Epidermal melanocyte (primary cell): ENCODE data around the gene GPRC5D.
A peak's percentile ranks its signal among the peaks of the same experiment; 100 is the strongest.

Source experiments
- DNase-seq: peaks from one replicate; pipeline ENCODE4 v3.0.0; 2011; ENCODE audit warnings: low spot score; ENCODE audit not compliant: insufficient read length

The GPRC5D gene

GRCh38 chr12:12979731-12980259 is 27.8 kb upstream of the GPRC5D start:
- no peak for DNase-seq

GRCh38 chr12:12979126-12979525 is 27.2 kb upstream of the GPRC5D start:
- DNase-seq, result no peak

- no peak for DNase-seq
Measured at GRCh38 chr12:12977231-12977630, 25.3 kb upstream of the GPRC5D start.

DNA sequence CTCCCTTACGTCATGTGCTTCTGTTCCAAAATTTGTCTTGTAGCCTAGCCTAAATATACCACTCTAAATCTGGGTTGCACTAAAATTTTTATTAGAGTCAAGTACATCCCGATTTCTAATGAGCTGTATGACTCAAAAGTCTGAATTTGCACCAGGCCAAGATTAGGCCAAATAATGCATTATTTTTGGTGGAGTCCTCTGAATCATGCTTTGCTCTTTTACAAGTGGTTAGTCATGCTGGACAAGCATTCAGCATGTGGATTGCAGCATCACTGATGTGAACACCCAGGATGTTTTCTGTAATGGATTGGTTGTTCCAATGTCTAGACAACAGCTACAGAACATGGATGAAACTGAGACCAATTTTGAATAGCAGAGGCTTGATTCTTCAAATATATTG is 24.4 kb upstream of the GPRC5D start:
- peak; percentile 53 for DNase-seq

DNA sequence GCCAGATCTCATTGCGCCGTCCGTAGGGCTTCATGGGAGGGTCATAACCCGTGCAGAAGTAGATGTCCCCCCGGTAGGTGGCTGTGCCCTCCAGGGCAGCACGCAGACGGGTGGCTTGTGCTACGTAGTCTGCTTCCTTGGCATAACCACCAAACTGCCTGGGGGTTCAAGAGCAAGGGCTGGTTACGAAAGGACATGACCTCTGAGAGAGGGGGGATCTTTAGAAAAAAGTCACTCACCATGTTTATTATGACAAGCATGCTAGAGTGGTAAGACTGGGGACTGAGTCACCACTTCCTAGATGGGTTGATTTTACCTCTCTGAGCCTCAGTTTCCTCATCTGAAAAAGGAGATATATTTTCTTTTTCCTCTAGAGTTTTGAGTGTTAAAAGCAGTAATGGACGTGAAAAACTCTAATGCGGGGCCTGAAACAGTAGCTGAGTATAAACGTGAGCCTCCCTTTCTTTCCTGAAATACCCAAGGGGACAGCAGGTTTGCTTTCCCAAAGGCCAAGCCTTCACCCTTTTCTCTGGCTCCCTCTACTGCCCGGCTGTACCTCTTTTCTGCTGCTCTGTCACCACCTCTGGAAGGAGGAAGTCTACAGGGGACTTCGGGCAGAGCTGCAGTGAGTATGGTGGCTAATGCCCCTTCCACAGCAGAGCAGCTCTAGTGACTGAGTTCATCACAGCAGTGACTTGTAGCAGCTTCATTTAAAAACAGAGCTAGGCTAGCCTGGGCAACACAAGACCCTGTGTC is 23.5 kb upstream of the GPRC5D start:
- DNase-seq, result no peak

DNA sequence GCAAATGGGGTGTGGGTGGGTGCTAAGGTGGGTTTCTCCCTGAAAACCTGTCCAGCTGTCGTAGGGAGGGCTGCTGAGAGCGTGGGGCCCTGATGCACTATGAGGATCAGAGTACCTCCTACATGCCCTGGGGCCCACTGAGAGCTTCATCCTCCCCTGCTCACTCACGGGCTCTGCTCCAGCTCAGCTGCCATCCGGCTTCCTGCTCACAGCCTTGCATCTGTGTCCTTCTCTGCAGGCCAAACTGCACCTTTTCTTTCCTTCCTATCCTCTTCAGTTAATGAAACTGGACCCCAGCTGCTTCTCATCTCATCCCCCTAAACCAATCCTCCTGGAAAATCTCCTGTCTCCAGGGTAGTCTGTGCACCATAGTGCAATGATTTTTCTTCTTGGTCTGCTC is 22.2 kb upstream of the GPRC5D start:
- DNase-seq, result no peak

DNA sequence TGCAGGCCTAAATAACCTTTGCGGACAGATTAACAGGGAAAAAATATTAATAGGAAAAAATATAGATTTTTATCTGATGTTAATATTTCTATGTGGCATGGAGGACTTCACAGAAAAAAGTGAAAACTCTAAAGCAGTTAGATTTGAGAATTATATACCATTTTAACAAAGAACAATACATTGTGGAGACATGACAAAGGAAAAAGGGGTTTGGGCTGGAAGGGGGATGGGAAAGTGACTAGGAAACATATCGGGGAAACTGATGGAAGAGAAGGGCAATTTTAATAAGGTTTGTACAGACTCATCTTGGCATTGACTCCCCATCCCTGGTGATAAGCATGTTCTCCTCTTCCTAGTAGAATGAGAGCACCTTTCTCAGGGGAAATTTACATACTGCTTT is 21.0 kb upstream of the GPRC5D start:
- no peak for DNase-seq

DNA sequence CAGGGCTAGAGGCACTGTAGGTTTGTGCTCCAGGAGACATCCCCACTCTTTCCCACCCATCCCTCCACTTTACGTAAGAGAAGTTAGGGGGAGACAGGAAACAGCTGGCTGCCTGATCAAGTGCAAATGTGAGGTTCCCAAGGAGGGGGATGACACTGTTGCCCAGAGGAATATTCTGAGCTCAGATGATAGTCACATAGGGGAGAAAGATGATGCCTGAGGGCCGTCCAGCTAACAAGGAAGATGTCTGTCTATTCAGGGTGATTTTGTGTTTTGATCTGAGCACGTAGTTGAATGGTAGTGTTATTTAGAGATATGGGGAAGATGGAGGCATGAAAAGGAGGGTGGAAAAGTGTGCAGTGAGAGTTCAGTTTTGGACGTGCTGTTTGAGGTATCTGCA is 13.9 kb upstream of the GPRC5D start:
- DNase-seq, result no peak

GRCh38 chr12:12964255-12964654 is 12.3 kb upstream of the GPRC5D start:
- no peak for DNase-seq

GRCh38 chr12:12960639-12961209 is 8.8 kb upstream of the GPRC5D start:
- no peak for DNase-seq

DNA sequence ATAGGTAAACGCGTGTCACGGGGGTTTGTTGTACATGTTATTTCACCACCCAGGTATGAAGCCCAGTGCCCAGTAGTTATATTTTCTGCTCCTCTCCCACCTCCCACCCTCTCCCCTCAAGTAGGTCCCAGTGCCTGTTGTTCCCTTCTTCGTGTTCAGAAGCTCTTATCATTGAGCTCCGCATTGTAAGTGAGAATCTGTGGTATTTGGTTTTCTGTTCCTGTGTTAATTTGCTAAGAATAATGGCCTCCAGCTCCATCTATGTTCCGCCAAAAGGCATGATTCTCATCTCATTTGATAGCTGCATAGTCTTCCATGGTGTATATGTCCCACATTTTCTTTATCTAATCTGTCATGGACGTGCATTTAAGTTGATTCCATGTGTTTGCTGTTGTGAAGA is 6.9 kb upstream of the GPRC5D start:
- DNase-seq, result no peak

GRCh38 chr12:12954878-12955625 is 3.1 kb upstream of the GPRC5D start:
- no peak for DNase-seq

- no peak for DNase-seq
Measured at GRCh38 chr12:12954356-12954755, 2.4 kb upstream of the GPRC5D start.

DNA sequence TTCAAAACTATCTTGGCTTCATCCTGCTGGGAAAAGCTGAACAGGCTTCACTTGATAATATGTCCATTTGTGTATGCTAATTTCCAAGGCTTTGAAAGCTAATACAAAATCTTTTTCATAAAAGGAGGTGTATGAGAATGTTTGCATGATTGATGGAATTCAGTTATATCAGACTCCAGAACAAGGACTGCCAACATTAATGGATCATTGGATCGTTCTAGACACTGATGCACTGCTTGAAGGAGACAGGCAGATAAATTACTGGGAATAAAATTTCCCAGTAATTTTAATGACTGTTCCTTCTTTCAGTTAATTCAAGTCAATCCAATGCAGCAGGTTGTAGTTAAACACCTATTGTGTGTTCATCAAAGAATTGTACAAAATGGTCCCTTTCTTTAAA is 466 bp downstream of the GPRC5D start:
- no peak for DNase-seq

- no peak for DNase-seq
Measured at GRCh38 chr12:12947902-12948301, 4.1 kb downstream of the GPRC5D start.

DNA sequence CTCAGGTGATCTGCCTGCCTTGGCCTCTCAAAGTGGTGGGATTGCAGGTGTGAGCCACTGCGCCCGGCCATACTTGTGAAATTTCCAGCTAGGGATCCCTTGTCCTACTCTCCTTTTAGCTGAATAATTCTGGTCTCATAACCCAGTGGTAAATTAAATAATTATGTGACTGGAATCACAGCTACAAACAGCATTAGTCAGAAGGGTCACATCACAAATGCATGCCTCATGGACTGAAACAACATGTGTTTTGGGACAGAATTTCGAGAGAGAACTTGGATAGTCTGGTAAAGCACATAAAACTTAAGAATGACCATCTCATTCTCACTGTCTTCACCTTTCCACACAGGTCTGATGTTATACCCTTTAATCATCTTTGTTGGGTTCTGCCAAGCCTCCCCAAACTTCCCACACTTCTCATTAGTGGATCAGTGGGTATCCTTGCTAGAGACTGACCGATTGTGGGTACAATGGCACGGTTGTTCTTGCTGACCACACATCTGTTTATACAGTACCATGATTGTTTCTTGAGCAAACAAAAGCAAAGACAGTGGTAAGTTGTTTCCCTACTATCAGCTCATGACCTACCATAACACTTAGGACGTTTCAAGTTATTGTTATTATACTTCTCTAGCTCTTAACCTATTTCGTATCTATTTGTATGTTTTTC is 5.1 kb downstream of the GPRC5D start:
- DNase-seq, result peak; percentile 70

GRCh38 chr12:12945591-12945990 is 6.4 kb downstream of the GPRC5D start:
- no peak for DNase-seq

DNA sequence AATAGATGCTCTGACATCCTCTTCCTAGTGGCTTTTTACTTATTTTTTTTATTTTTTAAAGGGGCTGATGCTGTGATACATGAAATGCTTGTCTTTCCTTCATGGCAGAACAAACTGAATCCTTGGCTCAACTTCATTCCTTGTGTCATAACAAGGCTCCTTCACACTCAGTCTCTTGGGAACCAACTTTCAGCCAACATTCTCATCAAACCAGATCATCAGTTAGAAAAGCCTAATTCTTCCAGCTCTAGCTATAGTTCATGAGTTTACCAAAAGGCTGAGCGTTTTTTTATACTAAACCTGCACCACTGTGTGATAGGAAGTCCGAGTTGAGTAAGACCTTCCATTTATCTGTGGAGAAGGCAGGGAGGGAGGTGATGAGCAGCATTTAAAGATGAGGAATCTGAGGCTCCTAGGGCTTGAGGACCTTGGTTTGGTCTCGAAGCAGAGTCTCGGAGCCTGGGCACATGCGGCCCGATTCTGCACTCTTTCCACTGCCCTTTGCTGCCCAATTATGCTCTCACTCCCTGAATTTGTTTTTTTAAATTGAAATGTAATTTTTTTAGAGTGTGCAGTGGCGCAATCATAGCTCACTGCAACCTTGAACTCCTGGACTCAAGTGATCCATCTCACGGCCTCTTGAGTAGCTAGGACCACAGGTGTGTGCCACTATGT is 8.2 kb downstream of the GPRC5D start:
- DNase-seq, result no peak

DNA sequence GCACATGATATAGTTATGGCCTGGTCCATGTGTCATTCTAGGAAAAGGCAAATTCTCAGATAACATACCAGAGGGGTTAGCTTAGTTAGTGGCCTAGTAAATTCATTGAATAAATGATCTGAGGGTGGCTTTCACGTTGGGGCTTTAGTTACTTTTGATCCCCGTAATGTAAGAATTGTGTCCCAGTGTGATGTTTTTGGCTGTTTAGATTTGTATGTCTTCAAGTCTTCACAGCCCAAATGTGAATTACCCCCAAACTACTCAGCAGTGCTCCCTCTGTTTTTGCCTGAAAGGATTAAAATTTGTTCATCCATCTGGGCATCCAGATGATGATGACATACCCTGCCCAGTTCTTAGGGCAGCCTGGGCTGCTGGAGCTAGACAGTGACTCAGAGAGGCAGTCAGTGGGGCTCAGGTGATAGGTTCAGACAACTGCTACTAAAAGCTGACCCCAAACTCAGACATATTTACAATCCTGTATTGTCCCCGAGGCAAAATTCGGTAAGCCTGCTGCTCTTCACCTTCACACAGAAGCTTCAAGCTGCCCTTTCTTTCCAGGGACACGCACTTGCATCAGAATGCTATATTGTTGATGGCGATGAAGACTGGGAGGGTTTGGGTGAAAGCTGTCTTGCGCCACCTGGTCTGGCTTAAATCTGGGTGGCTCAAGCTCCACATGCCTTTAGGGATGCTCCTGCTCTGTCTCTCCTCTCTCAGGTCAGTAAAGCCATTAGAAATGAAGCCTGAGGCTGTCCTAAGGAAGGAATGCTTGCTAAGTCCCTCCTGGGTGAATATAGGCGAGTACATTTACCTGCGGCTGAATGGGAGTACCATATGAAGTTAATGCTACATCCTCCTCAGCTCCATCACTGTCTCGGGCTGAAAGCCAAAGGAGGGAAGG is 10.3 kb downstream of the GPRC5D start:
- no peak for DNase-seq

GRCh38 chr12:12939888-12940287 is 12.1 kb downstream of the GPRC5D start:
- DNase-seq, result no peak
